Fibroblast of lung (primary cell): ENCODE measurements around the gene CRTAC1.

Experiments used
- EZH2 ChIP-seq: IDR thresholded peaks from 2 replicates; pipeline ENCODE4 v1.5.1; 2012; ENCODE audit warnings: low read length, control low read depth, mild to moderate bottlenecking; ENCODE audit errors: missing control alignments
- TF ChIP-seq, protein P1 (sequence below), 2 donors: IDR thresholded peaks in 1 of 2; conservative IDR thresholded peaks in 1 of 2; 1 replicate in 1 of 2; 2 replicates in 1 of 2; pipeline ENCODE4 v1.5.1; 2011 to 2012; ENCODE audit warnings: low read length in 2 of 2, control low read depth in 1 of 2, inconsistent platforms in 1 of 2, low read depth in 1 of 2, mild to moderate bottlenecking in 1 of 2

DNA sequence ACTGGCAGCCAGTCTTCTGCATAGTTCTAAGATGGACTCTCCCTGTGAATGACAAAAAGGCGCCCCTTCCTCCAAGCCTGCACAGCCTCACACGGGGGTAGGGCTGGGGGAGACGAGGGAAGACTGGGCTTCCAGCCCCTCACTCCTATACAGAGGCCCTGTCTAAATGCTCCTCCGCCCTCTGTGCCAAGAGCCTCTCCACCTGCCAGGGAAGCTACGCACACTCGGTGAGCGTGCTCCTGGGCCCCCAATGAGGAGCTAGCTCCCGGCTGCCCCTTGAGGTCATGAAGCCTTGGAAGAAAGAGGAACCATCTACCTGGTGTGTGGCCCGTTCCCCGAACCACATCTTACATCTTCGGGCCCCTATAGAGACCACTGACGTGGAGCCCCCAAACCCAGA, 54.8 kb downstream of the CRTAC1 start:
- TF ChIP-seq EZH2, result no peak
- TF ChIP-seq, protein P1, sequence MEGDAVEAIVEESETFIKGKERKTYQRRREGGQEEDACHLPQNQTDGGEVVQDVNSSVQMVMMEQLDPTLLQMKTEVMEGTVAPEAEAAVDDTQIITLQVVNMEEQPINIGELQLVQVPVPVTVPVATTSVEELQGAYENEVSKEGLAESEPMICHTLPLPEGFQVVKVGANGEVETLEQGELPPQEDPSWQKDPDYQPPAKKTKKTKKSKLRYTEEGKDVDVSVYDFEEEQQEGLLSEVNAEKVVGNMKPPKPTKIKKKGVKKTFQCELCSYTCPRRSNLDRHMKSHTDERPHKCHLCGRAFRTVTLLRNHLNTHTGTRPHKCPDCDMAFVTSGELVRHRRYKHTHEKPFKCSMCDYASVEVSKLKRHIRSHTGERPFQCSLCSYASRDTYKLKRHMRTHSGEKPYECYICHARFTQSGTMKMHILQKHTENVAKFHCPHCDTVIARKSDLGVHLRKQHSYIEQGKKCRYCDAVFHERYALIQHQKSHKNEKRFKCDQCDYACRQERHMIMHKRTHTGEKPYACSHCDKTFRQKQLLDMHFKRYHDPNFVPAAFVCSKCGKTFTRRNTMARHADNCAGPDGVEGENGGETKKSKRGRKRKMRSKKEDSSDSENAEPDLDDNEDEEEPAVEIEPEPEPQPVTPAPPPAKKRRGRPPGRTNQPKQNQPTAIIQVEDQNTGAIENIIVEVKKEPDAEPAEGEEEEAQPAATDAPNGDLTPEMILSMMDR (conservative IDR thresholded peaks at IDR 0.05 in 1 of 2, IDR thresholded peaks at IDR 0.05 in 1 of 2; ENCODE audit: low read depth in 1 of 2, low read length in 2 of 2), result no peak
